ENCODE data around the gene KCNJ5.

KCNJ5 gene

DNA sequence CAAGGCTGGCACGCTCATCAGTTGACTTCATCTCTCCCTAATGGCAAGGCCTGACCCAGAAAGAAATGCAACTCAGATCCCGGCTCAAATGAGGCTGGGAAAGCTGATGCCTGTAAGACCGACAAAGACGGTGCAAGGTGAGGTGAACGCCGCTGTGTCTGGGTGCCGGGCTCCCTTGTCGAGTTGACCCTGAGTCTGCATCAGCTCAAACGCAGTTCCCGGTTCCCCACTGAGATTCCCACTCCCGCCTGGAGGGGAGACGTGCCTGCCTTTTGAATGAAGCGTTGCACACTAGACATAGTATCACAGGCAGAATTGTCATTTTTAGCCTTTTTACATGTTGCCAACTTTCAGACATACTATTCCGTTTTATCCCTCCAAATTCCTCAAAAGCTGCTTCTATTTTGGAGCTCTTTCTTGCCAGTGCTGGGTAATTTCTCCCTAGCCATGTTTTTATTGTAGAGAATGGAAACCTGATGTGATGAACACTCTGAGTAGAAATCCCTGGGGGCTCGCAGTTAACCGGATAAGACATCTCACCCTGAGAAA is 52.3 kb downstream of the KCNJ5 start:
- no peak overlapping the region for H3K9ac ChIP-seq (ENCODE audit: low read depth, low read length)
- H3K4me1 ChIP-seq (ENCODE audit: insufficient read depth, low read length): no peaks in the 10 kb centered on the region
- peaks cover 15% of the 10 kb centered on the region; the same call in 1 of the 2 replicates for H3K27me3 ChIP-seq (ENCODE audit: insufficient read depth, low read length)
- no peak overlapping the region for H3K27ac ChIP-seq (ENCODE audit: low read depth, low read length)
- H3K9me3 ChIP-seq (ENCODE audit: insufficient read depth, low read depth, low read length): no peaks in the 10 kb centered on the region
- H3K4me3 ChIP-seq (ENCODE audit: low read length): no peak overlapping the region
- H3K36me3 ChIP-seq (ENCODE audit: insufficient read depth, low read length): no peaks in the 10 kb centered on the region
- WGBS: 88% methylated on average over 16 of the region's 16 CpGs

DNA sequence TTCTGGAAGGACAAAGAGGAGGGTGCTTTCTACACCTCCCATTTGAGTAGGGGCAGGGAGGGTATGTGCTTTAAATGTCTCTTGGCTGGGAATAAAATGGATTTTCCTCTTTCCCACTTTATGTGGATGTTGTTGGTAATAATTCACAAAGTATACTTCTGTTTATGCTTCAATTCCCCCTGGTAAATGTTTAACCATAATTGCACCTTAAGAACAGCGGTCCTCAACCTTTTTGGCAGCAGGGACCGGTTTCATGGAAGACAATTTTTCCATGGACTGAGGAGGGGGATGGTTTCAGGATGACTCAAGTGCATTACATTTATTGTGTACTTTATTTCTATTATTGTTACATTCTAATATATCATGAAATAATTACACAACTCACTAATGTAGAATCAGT is 55.5 kb downstream of the KCNJ5 start:
- no peaks in the 10 kb centered on the region for H3K9me3 ChIP-seq (ENCODE audit: insufficient read depth, low read depth, low read length)
- H3K36me3 ChIP-seq (ENCODE audit: insufficient read depth, low read length): no peaks in the 10 kb centered on the region
- no peak overlapping the region for H3K27ac ChIP-seq (ENCODE audit: low read depth, low read length)
- no peak overlapping the region for H3K4me3 ChIP-seq (ENCODE audit: low read length)
- 95% methylated on average over 2 of the region's 2 CpGs for WGBS
- peaks cover 3% of the 10 kb centered on the region; the same call in 1 of the 2 replicates for H3K27me3 ChIP-seq (ENCODE audit: insufficient read depth, low read length)
- no peak overlapping the region for H3K9ac ChIP-seq (ENCODE audit: low read depth, low read length)
- H3K4me1 ChIP-seq (ENCODE audit: insufficient read depth, low read length): no peaks in the 10 kb centered on the region

DNA sequence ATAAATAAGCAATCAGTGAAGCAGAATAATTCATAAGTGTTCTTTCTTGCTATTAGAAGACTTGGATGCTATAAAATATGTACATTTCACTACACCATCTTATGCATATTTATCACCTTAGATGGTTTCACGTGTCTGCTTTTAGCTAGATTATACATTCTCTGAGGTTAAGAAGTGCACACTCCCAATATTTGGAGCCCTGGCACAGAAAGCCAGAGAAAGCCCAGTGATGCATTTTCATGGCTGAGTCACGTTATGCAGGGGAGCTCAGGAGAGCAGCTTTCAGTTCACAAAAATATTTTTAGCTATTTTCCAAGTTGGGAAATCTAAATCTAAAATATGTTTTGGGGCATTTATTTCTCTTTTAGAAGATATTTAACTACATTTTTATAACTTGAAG is 56.6 kb downstream of the KCNJ5 start:
- H3K36me3 ChIP-seq (ENCODE audit: insufficient read depth, low read length): no peaks in the 10 kb centered on the region
- no peak overlapping the region for H3K27ac ChIP-seq (ENCODE audit: low read depth, low read length)
- H3K4me1 ChIP-seq (ENCODE audit: insufficient read depth, low read length): no peaks in the 10 kb centered on the region
- H3K27me3 ChIP-seq (ENCODE audit: insufficient read depth, low read length): peaks cover 8% of the 10 kb centered on the region; the same call in 1 of the 2 replicates
- no peaks in the 10 kb centered on the region for H3K9me3 ChIP-seq (ENCODE audit: insufficient read depth, low read depth, low read length)
- 92% methylated on average over 2 of the region's 2 CpGs for WGBS
- no peak overlapping the region for H3K4me3 ChIP-seq (ENCODE audit: low read length)
- no peak overlapping the region for H3K9ac ChIP-seq (ENCODE audit: low read depth, low read length)

DNA sequence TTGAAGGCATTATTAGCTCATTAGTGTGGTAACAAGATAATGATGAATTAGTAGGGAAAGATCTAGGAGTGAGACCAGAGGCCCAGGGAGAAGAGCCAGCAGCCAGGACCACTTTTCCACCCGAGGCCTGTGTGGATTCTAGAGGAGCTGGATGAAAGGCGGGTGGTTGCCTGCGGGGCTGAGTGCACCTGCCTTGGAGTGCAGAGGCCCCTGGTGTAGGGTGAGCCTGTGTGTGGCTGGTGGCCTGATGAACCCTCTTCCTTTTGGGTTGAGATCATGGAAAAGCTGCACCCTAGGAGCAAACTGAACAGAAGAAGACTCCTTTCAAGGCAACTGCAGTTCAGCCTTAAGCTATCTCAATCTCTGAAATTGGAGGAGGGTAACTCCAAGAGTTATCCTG is 57.4 kb downstream of the KCNJ5 start:
- H3K4me3 ChIP-seq (ENCODE audit: low read length): no peak overlapping the region
- no peak overlapping the region for H3K9ac ChIP-seq (ENCODE audit: low read depth, low read length)
- 37% methylated on average over 3 of the region's 3 CpGs for WGBS
- peaks cover 5% of the 10 kb centered on the region; the same call in 1 of the 2 replicates for H3K27me3 ChIP-seq (ENCODE audit: insufficient read depth, low read length)
- H3K4me1 ChIP-seq (ENCODE audit: insufficient read depth, low read length): no peaks in the 10 kb centered on the region
- no peaks in the 10 kb centered on the region for H3K9me3 ChIP-seq (ENCODE audit: insufficient read depth, low read depth, low read length)
- H3K36me3 ChIP-seq (ENCODE audit: insufficient read depth, low read length): no peaks in the 10 kb centered on the region
- H3K27ac ChIP-seq (ENCODE audit: low read depth, low read length): no peak overlapping the region

DNA sequence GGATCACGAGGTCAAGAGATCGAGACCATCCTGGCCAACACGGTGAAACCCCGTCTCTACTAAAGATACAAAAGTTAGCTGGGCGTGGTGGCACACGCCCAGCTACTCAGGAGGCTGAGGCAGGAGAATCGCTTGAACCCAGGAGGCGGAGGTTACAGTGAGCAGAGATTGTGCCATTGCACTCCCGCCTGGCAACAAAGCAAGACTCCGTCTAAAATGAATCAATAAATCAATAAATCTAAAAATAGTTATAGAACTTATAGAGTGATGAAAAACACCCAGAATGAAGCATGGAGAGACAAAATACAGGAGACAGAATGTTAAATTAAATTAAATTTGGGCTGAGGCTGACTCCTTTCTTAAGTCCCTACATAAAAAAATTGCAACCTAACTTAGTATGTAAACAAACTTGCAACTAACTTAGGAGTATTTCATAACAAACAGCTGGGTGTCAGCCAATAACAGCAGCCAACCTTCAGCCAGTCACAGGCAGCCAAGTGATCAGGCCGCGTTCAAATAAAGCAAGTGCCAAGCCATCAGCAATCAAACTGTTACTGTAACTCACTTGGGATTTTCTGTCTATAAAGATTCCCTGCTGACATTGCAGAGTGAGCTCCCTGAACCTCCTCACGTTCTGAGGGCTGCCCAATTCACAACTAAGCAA is 58.8 kb downstream of the KCNJ5 start:
- WGBS: 89% methylated on average over 12 of the region's 13 CpGs
- Histone ChIP-seq H3K36me3 (ENCODE audit: insufficient read depth, low read length) (no peaks in the 10 kb centered on the region), H3K4me1 (ENCODE audit: insufficient read depth, low read length) (no peaks in the 10 kb centered on the region), H3K4me3 (ENCODE audit: low read length) (no peak overlapping the region), H3K27ac (ENCODE audit: low read depth, low read length) (no peak overlapping the region), H3K27me3 (ENCODE audit: insufficient read depth, low read length) (peaks cover 5% of the 10 kb centered on the region; the same call in 1 of the 2 replicates), H3K9me3 (ENCODE audit: insufficient read depth, low read depth, low read length) (no peaks in the 10 kb centered on the region), H3K9ac (ENCODE audit: low read depth, low read length) (no peak overlapping the region)

DNA sequence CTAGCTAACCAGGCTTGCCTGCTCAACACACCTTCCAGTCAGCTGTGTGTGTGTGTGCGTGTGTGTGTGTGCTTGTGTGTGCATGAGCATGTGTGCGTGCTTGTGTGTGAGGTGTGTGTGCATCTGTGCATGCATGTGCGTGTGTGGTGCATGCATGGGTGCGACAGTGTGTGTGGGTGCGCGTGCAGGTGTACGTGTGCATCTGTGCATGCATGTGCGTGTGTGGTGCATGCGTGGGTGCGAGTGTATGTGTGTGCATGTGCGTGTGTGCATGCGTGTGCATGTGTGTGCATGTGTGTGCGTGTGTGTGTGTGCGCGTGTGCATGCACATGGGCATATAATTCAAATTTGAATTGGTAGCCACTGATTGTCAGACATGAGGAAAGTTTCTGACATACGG is 62.0 kb downstream of the KCNJ5 start:
- no peaks in the 10 kb centered on the region for H3K9me3 ChIP-seq (ENCODE audit: insufficient read depth, low read depth, low read length)
- peaks cover 5% of the 10 kb centered on the region; the same call in 1 of the 2 replicates for H3K27me3 ChIP-seq (ENCODE audit: insufficient read depth, low read length)
- H3K36me3 ChIP-seq (ENCODE audit: insufficient read depth, low read length): no peaks in the 10 kb centered on the region
- no peak overlapping the region for H3K9ac ChIP-seq (ENCODE audit: low read depth, low read length)
- WGBS: 91% methylated on average over 16 of the region's 16 CpGs
- H3K27ac ChIP-seq (ENCODE audit: low read depth, low read length): no peak overlapping the region
- no peak overlapping the region for H3K4me3 ChIP-seq (ENCODE audit: low read length)
- no peaks in the 10 kb centered on the region for H3K4me1 ChIP-seq (ENCODE audit: insufficient read depth, low read length)

DNA sequence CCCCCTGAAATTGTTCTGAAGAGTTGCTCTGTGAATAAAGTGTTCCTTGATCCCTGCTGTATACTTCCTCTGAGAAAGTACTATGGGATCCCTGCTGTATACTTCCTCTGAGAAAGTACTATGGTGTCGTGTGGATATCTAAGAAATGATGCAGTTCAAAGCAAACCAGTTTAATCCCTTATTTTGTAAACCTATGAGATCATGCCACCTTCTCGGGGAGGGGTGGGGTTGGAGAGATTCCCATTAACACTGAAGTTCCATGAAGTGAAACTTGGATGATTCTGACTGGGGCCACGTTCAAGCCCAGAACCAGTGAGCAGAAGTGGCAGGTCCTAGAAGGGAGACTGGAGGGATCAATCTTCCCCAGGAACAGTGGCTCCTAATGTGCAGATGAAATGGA is 64.5 kb downstream of the KCNJ5 start:
- 69% methylated on average over 3 of the region's 3 CpGs for WGBS
- H3K4me1 ChIP-seq (ENCODE audit: insufficient read depth, low read length): no peaks in the 10 kb centered on the region
- H3K36me3 ChIP-seq (ENCODE audit: insufficient read depth, low read length): no peaks in the 10 kb centered on the region
- no peaks in the 10 kb centered on the region for H3K9me3 ChIP-seq (ENCODE audit: insufficient read depth, low read depth, low read length)
- H3K27me3 ChIP-seq (ENCODE audit: insufficient read depth, low read length): peaks cover 5% of the 10 kb centered on the region; the same call in 1 of the 2 replicates
- H3K9ac ChIP-seq (ENCODE audit: low read depth, low read length): no peak overlapping the region
- no peak overlapping the region for H3K27ac ChIP-seq (ENCODE audit: low read depth, low read length)
- no peak overlapping the region for H3K4me3 ChIP-seq (ENCODE audit: low read length)

DNA sequence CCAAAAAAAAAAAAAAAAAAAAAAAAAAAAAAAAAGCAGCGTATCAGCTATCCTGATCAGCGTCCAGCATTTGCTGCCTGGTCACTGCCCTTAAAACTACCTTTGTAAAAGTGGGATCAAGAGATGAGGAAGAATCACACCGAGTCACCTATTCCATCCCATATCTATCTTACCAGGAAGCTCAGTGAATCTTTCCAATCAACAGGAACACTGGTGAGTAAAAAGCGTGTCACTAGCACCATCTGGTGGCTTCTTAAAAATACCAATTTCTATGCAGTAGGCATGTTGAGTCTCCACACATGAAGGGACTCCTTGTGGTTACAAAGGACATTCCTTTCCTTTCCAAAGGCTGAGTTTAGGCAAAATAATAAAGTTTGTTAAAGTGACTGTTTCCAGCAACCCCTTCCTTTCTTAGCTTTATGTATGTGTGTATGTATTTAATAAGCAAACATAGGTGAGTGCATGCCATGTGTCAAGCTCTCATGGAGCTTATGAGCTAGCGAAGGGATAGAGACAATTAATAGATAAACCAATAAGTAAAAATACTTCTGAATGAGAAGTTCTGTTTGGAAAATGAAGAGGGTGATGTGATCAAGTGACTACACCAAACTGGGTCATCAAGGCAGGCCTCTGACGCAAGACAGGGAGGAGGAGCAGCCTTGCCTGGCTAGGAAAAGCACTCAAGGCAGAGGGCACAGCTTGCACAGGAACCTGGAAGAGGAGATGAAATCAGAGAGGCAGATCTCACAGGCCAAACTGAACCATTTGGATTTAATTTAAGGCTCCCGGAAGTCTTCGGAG is 65.4 kb downstream of the KCNJ5 start:
- Histone ChIP-seq H3K9me3 (ENCODE audit: insufficient read depth, low read depth, low read length) (no peaks in the 10 kb centered on the region), H3K36me3 (ENCODE audit: insufficient read depth, low read length) (no peaks in the 10 kb centered on the region), H3K9ac (ENCODE audit: low read depth, low read length) (no peak overlapping the region), H3K4me1 (ENCODE audit: insufficient read depth, low read length) (no peaks in the 10 kb centered on the region), H3K4me3 (ENCODE audit: low read length) (no peak overlapping the region), H3K27ac (ENCODE audit: low read depth, low read length) (no peak overlapping the region), H3K27me3 (ENCODE audit: insufficient read depth, low read length) (peaks cover 5% of the 10 kb centered on the region; the same call in 1 of the 2 replicates)
- WGBS: 51% methylated on average over 7 of the region's 8 CpGs

DNA sequence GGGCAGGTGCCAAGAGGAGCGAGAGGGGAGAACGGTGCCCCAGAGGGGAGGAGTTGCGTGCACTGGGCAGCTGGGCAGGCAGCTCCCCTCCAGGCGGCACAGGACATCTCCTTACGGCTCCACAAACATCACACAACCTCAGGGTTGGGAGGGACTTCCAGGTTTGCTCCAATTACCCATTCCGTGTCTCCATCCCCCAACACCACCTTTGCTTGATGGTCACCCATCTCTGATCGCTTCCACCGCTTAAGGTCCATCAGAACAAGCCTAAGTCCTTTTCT is 66.0 kb downstream of the KCNJ5 start:
- no peak overlapping the region for H3K4me3 ChIP-seq (ENCODE audit: low read length)
- WGBS: 92% methylated on average over 8 of the region's 8 CpGs
- H3K9ac ChIP-seq (ENCODE audit: low read depth, low read length): no peak overlapping the region
- no peaks in the 10 kb centered on the region for H3K4me1 ChIP-seq (ENCODE audit: insufficient read depth, low read length)
- no peaks in the 10 kb centered on the region for H3K36me3 ChIP-seq (ENCODE audit: insufficient read depth, low read length)
- H3K27ac ChIP-seq (ENCODE audit: low read depth, low read length): no peak overlapping the region
- H3K27me3 ChIP-seq (ENCODE audit: insufficient read depth, low read length): peaks cover 4% of the 10 kb centered on the region; the same call in 1 of the 2 replicates
- H3K9me3 ChIP-seq (ENCODE audit: insufficient read depth, low read depth, low read length): no peaks in the 10 kb centered on the region

DNA sequence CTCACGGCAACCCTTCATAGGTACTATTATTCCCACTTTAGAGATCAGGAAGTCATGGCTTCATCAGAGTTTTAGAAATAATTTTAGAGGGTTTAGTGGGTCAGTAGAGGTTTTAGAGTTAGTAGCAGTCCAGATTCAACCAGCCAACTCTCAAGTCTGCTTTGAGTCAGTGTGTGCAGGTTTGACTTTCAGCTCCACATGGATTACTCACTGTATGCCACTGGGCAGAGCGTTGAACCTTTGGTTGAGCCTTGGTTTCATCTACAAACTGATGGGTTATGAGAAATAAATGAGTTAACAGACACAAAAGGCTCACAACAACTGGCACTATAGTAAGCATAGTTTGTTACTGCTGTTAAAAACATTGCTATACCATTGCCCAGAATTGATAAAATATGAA is 70.5 kb downstream of the KCNJ5 start:
- H3K27me3 ChIP-seq (ENCODE audit: insufficient read depth, low read length): no peaks in the 10 kb centered on the region
- H3K9ac ChIP-seq (ENCODE audit: low read depth, low read length): no peak overlapping the region
- no peaks in the 10 kb centered on the region for H3K4me1 ChIP-seq (ENCODE audit: insufficient read depth, low read length)
- H3K36me3 ChIP-seq (ENCODE audit: insufficient read depth, low read length): no peaks in the 10 kb centered on the region
- H3K9me3 ChIP-seq (ENCODE audit: insufficient read depth, low read depth, low read length): no peaks in the 10 kb centered on the region
- no peak overlapping the region for H3K27ac ChIP-seq (ENCODE audit: low read depth, low read length)
- 93% methylated on average over 2 of the region's 2 CpGs for WGBS
- H3K4me3 ChIP-seq (ENCODE audit: low read length): no peak overlapping the region

DNA sequence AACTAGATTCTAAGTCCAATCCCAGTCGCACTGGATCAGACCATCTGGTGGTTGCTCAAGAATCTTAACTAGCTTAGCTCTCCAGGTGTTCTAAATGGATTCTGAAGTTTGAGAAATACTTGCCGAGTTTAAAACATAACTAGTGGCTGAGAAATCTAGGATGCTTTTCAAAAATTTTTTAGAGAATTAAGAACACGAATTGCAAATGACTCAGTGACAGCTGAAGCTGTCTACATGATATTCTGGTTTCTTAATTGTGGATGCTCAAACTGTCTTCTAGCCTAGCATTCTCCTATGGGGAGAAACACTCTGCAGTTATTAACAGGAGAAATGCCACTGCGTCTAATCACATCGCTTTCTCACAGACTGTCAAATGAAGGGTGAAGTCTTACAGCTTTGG is 71.7 kb downstream of the KCNJ5 start:
- 95% methylated on average over 5 of the region's 5 CpGs for WGBS
- Histone ChIP-seq H3K36me3 (ENCODE audit: insufficient read depth, low read length) (no peaks in the 10 kb centered on the region), H3K27ac (ENCODE audit: low read depth, low read length) (no peak overlapping the region), H3K4me1 (ENCODE audit: insufficient read depth, low read length) (no peaks in the 10 kb centered on the region), H3K9ac (ENCODE audit: low read depth, low read length) (no peak overlapping the region), H3K4me3 (ENCODE audit: low read length) (no peak overlapping the region), H3K27me3 (ENCODE audit: insufficient read depth, low read length) (no peaks in the 10 kb centered on the region), H3K9me3 (ENCODE audit: insufficient read depth, low read depth, low read length) (no peaks in the 10 kb centered on the region)

Measured in HUES64 (cell line).